Right cardiac atrium (tissue), 5 donors: ENCODE data around the gene BTK. TPM values are rescaled to one million over a fixed set of nuclear protein-coding genes. Genes with fewer than 3 reads are reported as not detected.

ENCODE experiments used
- ATAC-seq, 2 donors: fragments of 200-7000 bp; cut with Tn5 transposase; one replicate each; pipeline versions ENCODE4 v1.8.0 to v1.9.1; 2020; ENCODE audit warnings: moderate library complexity in 2 of 2, mild to moderate bottlenecking in 1 of 2
- DNase-seq, 3 donors: peaks; one replicate each; pipeline ENCODE4 v3.0.0-alpha.2; 2020
- H3K27ac ChIP-seq: one replicate; pipeline ENCODE4 v1.5.1; 2013; ENCODE audit warnings: mild to moderate bottlenecking, low read length, control low read depth, moderate library complexity
- H3K27me3 ChIP-seq: one replicate; pipeline ENCODE4 v1.6.1; 2013; ENCODE audit not compliant: control insufficient read depth, insufficient read depth
- H3K4me1 ChIP-seq: one replicate; pipeline ENCODE4 v1.6.1; 2013; ENCODE audit warnings: low read length; ENCODE audit not compliant: control insufficient read depth, insufficient read depth
- H3K4me3 ChIP-seq: one replicate; pipeline ENCODE4 v1.5.1; 2013; ENCODE audit warnings: low read length, control low read depth
- H3K9me3 ChIP-seq: one replicate; pipeline ENCODE4 v1.6.1; 2013; ENCODE audit warnings: low read length; ENCODE audit not compliant: control insufficient read depth
- WGBS: extraction: QIAGEN DNeasy Blood & Tissue Kit; methylation state at CpG from one replicate; pipeline ENCODE4 v1.1.7; 2013; 5-methylcytosine and 5-hydroxymethylcytosine counted together
- intact Hi-C, 4 donors: fragments of 100-400 bp; cut with DNase I; formaldehyde crosslinking; loops; one replicate each; pipeline versions ENCODE4 v1.11.0 to v1.14.0; 2022 to 2023
- polyA plus RNA-seq: library from polyadenylated mRNA; stranded (reverse); fragments of 200-250 nt; gene quantifications from one replicate; pipeline ENCODE4 v1.2.3, GENCODE V29; 2013
- total RNA-seq, 4 donors: library from RNA; stranded (reverse); fragmentation: NEBNext Ultra II Directional; extraction: Animal tissue kit (Norgen Biotek cat#: 25700); gene quantifications; one replicate each; pipeline ENCODE4 v1.2.1, GENCODE V29; 2021
- donor health status: healthy with polysubstance abuse.
- donor health status: DM: no; HTN: yes; CAD: no.
- donor health status: DM: no; HTN: no; CAD: no.
- donor health status: DM: no; HTN: yes; CAD: no; lungs with severe emphysema.
- donor health status: DM: yes; HTN: yes; CAD: no.

Gene BTK
- total and polyA plus RNA-seq, 5 donors: 0.88 to 3.6 (median 3.0) TPM

DNA sequence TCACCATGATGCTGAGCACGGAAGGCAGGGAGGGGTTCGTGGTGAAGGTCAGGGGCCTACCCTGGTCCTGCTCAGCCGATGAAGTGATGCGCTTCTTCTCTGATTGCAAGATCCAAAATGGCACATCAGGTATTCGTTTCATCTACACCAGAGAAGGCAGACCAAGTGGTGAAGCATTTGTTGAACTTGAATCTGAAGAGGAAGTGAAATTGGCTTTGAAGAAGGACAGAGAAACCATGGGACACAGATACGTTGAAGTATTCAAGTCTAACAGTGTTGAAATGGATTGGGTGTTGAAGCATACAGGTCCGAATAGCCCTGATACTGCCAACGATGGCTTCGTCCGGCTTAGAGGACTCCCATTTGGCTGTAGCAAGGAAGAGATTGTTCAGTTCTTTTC, 26.0 kb upstream of the BTK start:
- no peak for ATAC-seq
- intact Hi-C loops: loop anchor here in 1 of 4 donors (10.0 kb wide), 1 partner anchor 393 kb away; no protein-coding TSS in a partner anchor
- Histone ChIP-seq H3K4me3 (no peak overlapping the region), H3K4me1 (no peaks in the 10 kb centered on the region), H3K27ac (peak overlapping the region; percentile 27), H3K9me3 (no peaks in the 10 kb centered on the region), H3K27me3 (no peaks in the 10 kb centered on the region)
- 62% methylated on average over 10 of the region's 10 CpGs for WGBS
- no peak for DNase-seq

DNA sequence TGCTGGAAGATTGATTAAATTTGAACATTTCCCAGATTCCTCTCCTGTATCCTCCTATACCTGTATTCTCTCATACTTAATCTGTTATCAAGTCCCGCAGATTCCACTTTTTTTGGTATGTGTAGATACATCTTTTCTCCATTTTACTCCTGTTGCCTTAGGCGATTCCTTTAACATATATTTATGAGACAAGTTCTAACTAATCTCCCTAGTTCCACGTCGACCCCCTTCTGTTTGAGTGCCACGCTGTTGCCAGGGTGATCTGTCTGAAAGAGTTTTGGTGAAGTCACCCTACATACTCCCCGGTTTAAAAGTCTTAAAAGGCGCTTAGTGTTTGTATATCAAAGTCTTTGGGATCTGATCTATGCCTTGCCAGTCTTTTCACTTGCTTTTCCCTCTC, 24.5 kb upstream of the BTK start:
- H3K27ac ChIP-seq: no peak overlapping the region
- H3K4me1 ChIP-seq: no peaks in the 10 kb centered on the region

DNA sequence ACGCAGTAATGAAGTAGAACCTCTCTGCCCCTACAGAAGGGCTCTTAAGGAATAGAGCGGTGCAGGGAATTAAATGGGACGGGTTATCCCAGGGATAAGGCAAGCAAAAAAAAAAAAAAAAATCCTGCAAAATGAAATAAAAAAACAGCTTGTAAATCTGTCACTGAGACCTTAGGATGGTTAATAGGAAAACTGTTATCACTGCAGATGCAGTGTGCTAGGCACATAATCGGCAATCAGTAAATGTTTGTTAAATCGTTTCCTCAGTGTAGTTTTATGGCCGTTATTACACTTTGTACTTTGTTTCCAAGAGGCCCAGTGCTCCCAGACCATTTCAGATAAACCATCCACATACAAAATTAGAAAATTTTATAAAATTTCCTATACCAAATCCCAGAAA, 23.1 kb upstream of the BTK start:
- no peak overlapping the region for H3K27ac ChIP-seq
- WGBS: 2% methylated on average over 6 of the region's 6 CpGs
- peak overlapping the region; percentile 95 for H3K4me3 ChIP-seq
- H3K4me1 ChIP-seq: no peaks in the 10 kb centered on the region
- no peak for DNase-seq
- intact Hi-C loops: no loop called here
- no peaks in the 10 kb centered on the region for H3K27me3 ChIP-seq
- no peak for ATAC-seq
- no peaks in the 10 kb centered on the region for H3K9me3 ChIP-seq

More for the DNA sequence above, 24.5 kb upstream of the BTK start:
- no peak for ATAC-seq
- intact Hi-C loops: loop anchor here in 1 of 4 donors (10.0 kb wide), 1 partner anchor 394 kb away; no protein-coding TSS in a partner anchor
- no peaks in the 10 kb centered on the region for H3K9me3 ChIP-seq
- H3K27me3 ChIP-seq: no peaks in the 10 kb centered on the region
- no peak for DNase-seq
- H3K4me3 ChIP-seq: no peak overlapping the region
- 31% methylated on average over 7 of the region's 7 CpGs for WGBS

DNA sequence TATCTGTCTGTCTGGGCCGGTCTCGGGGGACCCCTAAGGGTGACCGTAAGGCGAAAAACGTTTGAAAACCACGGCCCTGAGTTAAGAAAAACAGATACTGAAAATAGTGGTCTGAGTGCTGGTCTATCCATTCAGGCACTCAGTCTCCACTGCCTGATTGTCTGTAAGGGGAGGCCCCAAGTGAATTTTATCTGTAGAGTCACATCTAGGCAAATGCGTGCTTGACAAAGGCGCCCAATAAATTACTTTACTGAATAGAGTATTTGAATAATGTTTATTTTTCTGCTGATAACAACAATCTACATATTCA, 22.5 kb upstream of the BTK start:
- intact Hi-C loops: no loop called here
- Histone ChIP-seq H3K27me3 (no peaks in the 10 kb centered on the region), H3K4me1 (no peaks in the 10 kb centered on the region), H3K27ac (peak overlapping the region; percentile 100), H3K9me3 (no peaks in the 10 kb centered on the region), H3K4me3 (peak overlapping the region; percentile 95)
- WGBS: under 1% methylated on average over 8 of the region's 8 CpGs
- ATAC-seq: no peak
- DNase-seq: no peak

DNA sequence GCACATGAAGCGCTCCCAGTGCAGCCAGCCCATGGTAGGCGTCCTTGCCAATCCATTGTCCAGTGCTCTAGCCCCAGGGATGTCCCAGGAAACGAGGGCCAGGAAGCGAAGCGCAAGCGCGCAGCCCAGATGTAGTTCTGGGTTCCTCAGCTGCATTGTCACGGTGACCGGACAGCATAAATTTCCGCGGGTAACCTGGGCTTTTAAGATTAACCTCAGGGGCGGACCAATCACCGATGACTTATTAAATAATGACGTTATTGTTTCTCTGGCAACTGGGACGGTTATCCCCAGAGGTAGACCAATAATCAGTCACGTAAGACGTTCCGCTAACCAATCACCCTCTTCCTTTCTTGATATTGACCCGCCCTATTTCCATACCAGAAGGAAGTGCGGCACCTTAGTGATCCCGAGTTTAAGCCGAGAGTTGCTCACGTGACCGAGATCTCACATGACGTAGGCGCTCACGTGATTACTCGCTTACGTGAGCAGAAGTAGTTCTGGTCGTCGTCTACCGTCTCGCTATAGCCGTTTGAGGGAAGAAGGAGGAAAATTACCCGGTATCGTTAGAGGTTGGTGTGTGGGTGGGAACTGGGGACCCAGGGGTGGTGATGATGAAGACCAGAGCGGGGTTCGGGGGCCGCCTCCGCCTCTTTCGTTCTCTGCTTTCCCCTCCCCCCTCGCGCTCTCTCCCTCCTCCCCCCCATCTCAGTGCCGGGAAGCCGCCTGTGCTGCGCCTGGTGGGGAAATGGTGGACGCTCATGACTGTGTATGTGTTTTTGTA, 21.9 kb upstream of the BTK start, which contains the start of the genes GLA and HNRNPH2:
Gene GLA (minus strand): TSS at position 178 of the 784 bp plus-strand sequence. CDS start 22 bp downstream, at position 156.
Gene HNRNPH2 (plus strand): TSS at position 475 of the 784 bp plus-strand sequence. CDS start 3,767 bp downstream, outside the sequence.
- H3K4me3 ChIP-seq: peak within 1 kb of the TSS; percentile 95
- DNase-seq (peak; percentile 89 to 96 (median 91)), ATAC-seq (peak; percentile 98 to 99)
- 0% methylated on average over 46 of the region's 47 CpGs for WGBS
- no peaks in the 10 kb centered on the region for H3K27me3 ChIP-seq
- H3K9me3 ChIP-seq: no peaks in the 10 kb centered on the region
- intact Hi-C loops: no loop called here
- no peaks in the 10 kb centered on the region for H3K4me1 ChIP-seq
- H3K27ac ChIP-seq: peak within 1 kb of the TSS; percentile 100

DNA sequence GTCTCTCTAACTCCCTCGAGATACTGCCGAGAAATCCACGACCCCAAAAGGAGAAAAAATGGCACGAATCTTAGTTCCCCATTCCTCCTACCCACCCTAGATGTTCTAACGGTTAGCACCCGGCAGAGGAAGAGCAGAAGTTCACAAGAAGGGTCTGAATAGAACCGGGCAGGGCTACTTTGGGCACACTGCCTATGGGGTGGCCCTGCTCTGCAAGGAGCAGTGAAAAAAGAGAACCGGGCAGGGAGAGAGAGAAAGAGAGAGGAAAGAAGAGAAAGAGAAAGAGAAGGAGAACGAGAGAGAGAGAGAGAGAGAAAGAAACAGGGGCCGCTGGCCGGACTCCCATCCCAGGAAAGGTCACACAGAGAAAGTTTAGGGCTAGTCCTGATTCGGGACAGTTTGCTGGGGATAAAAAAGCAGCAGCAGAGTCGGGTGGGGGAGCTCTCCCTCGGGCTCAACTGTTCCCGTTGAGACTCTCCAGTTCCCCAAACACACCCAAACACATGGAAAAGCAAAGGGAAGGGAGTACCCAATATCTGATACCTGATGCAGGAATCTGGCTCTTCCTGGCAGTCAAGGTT, 21.3 kb upstream of the BTK start:
- H3K4me3 ChIP-seq: peak overlapping the region; percentile 56
- intact Hi-C loops: no loop called here
- DNase-seq (no peak), ATAC-seq (peak in 1 of 2 donors; percentile 2)
- peak overlapping the region; percentile 49 for H3K27ac ChIP-seq
- H3K9me3 ChIP-seq: no peaks in the 10 kb centered on the region
- no peaks in the 10 kb centered on the region for H3K4me1 ChIP-seq
- under 1% methylated on average over 15 of the region's 15 CpGs for WGBS
- H3K27me3 ChIP-seq: no peaks in the 10 kb centered on the region

DNA sequence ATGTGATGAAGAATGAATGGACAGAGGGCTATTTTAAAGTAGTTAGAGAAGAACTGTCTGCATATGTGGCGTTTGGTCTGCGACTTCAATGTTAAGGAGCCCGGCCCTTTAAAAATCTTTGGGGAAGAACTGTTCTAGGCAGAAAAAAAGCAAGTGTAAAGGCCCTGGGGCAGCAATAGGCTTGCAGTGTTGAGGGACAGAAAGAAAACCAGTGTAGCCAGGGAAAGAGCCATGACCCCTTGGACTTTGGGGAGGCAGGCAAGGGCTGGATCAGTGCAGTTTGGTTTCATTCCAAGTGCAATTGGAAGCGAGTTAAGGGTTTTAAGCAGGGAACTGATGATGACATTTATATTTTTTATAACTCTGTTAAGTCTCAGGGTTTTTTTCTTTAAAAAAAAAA, 13.8 kb upstream of the BTK start:
- Histone ChIP-seq H3K4me3 (no peak overlapping the region), H3K27me3 (no peaks in the 10 kb centered on the region), H3K27ac (no peak overlapping the region), H3K9me3 (no peaks in the 10 kb centered on the region), H3K4me1 (no peaks in the 10 kb centered on the region)
- WGBS: 95% methylated on average over 4 of the region's 4 CpGs
- DNase-seq (no peak), ATAC-seq (no peak)
- intact Hi-C loops: no loop called here

DNA sequence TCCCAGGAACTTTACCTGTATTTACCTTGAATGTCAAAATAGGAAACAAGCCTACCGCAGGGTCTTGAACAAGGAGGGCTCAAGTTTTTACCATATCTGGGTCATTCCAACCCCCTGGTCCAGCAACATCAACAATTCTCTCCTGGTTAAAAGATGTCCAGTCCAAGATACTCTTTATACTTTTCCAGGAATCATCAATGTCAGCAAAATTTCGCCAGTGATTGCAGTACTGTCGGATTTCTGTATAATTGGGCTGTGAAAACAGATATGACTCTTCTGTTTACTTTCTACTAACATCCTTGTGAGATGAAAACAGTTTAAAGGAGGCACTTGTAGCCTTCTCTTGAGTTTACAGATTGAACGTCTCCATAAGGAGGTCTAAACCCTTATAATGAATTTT, 12.7 kb upstream of the BTK start:
- Histone ChIP-seq H3K4me1 (no peaks in the 10 kb centered on the region), H3K27ac (no peak overlapping the region), H3K4me3 (no peak overlapping the region), H3K9me3 (no peaks in the 10 kb centered on the region), H3K27me3 (no peaks in the 10 kb centered on the region)
- no peak for DNase-seq
- 90% methylated on average over 4 of the region's 4 CpGs for WGBS
- ATAC-seq: no peak
- intact Hi-C loops: no loop called here

DNA sequence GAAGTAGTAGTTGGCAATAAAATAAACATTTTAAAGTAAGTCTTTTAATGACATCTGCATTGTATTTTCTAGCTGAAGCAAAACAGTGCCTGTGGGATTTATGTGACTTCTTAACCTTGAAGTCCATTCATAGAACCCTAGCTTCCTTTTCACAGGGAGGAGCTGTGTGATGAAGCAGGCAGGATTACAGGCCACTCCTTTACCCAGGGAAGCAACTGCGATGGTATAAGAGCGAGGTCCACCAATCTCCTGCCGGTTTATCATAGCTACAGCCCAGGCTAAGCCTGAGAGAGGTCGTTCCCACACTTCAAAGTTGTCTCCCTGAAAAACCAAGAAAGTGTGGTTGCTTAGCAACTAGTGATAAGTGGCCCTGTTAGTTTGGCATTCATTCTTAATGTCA, 11.8 kb upstream of the BTK start:
- H3K4me1 ChIP-seq: no peaks in the 10 kb centered on the region
- no peak for DNase-seq
- H3K4me3 ChIP-seq: no peak overlapping the region
- H3K27me3 ChIP-seq: no peaks in the 10 kb centered on the region
- intact Hi-C loops: no loop called here
- H3K9me3 ChIP-seq: no peaks in the 10 kb centered on the region
- no peak overlapping the region for H3K27ac ChIP-seq
- 25% methylated on average over 4 of the region's 4 CpGs for WGBS
- ATAC-seq: peak in 1 of 2 donors; percentile 67

DNA sequence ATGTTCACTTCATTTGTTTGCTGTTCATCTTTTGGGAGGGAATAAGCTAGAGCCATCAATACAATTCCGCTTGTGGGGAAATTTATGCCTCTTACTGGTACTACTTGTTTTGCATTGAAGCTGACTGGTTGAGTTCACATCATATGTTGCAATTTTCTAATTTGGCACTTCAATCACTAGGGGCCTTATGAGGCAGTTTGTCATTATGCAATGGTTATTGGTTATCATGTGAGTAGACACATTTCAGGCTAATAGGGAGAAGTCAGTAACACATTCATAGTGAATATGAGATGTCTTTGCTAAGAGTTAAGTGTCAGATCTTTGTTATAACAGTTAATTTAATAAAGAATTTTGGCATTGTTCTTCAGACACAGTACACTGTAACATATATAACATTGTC, 9.8 kb upstream of the BTK start:
- Histone ChIP-seq H3K4me3 (no peak overlapping the region), H3K27me3 (no peaks in the 10 kb centered on the region), H3K9me3 (no peaks in the 10 kb centered on the region), H3K4me1 (no peaks in the 10 kb centered on the region), H3K27ac (no peak overlapping the region)
- DNase-seq: no peak
- ATAC-seq: no peak
- intact Hi-C loops: no loop called here
- 81% methylated on average over 1 of the region's 1 CpG for WGBS

DNA sequence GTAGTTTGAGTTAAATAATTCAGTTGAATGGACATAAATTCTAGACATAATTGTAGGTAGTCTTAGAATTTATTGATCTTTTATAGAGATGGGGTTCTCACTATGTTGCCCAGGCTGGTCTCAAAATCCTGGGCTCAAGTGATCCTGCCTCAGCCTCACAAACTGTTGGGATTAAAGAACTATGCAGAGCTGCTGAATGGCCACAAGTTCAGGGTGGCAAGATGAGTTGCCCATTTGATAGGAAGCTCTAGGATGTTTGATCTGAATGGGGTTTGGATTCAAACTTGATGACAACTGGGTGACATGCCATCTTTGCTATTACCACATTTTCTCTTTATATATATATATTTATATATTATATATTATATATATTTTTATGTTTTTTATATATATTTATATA, 8.4 kb upstream of the BTK start:
- Histone ChIP-seq H3K9me3 (no peaks in the 10 kb centered on the region), H3K4me1 (no peaks in the 10 kb centered on the region), H3K27ac (no peak overlapping the region), H3K27me3 (no peaks in the 10 kb centered on the region), H3K4me3 (no peak overlapping the region)
- DNase-seq (no peak), ATAC-seq (no peak)
- intact Hi-C loops: no loop called here
